Islet precursor cell (in vitro differentiated cells): ENCODE data around the gene TMA7B.

Source experiments
- DNase-seq: peaks from one replicate; pipeline ENCODE4 v3.0.0-alpha.2; 2018

Gene TMA7B

GRCh38 chr22:40007853-40008710 is 47.9 kb downstream of the TMA7B start:
- DNase-seq, result no peak

- DNase-seq, result peak; percentile 77
These were observed 48.6 kb downstream of the TMA7B start for GRCh38 chr22:40008726-40009291.

- DNase-seq, result peak; percentile 51
These were observed 49.1 kb downstream of the TMA7B start for GRCh38 chr22:40009292-40009774.

DNA sequence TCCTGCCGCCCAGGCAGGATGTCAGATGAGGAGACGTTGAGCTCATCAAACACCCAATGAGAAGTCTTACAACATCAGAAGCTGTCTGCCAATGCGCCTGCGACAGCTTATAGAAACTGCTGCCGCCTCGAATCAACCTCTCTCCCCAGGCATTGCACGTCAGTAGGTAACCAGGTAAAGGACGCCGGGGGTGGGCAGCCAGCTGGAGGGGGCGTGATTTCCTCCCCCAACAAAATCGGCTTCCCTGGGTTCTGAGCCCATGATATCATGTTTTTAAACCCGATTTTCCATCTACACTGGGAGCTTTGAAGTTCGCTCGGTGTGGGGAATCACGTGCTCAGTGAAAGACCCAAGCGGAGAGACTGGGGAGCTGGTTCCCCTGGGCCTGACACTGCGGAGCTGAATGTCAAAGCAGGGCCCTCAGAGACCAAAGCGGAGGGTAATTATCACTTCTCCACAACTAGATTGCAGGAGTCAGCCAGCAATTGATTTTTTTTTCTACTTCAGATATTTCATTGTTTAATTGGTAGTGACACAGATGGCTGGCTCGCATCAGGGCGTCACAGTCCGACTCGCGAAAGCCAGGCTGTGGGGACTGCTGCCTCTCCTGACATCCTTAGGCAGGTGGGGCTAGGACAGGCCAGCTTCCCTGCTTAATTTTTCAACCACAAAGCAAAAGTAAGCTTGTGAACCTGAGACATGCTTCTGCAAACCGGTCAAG is 49.9 kb downstream of the TMA7B start:
- no peak for DNase-seq

- no peak for DNase-seq
These were observed 50.5 kb downstream of the TMA7B start for GRCh38 chr22:40010746-40011145.
